HL-60 (cell line): Measurements from ENCODE around the gene USP47.

Source experiments
- CTCF ChIP-seq: IDR thresholded peaks from one replicate; pipeline ENCODE4 v1.5.1; 2011; ENCODE audit warnings: low read length, control low read depth, inconsistent platforms; ENCODE audit not compliant: insufficient read depth
- POLR2AphosphoS5 ChIP-seq: IDR thresholded peaks from 2 replicates; pipeline ENCODE4 v1.6.1; 2012; ENCODE audit warnings: low read depth
- SPI1 ChIP-seq: IDR thresholded peaks from 2 replicates; pipeline ENCODE4 v1.6.1; 2012; ENCODE audit warnings: low read depth, mild to moderate bottlenecking, borderline replicate concordance
- TF ChIP-seq, protein P1 (sequence below): IDR thresholded peaks from 2 replicates; pipeline ENCODE4 v1.6.1; 2012; ENCODE audit warnings: low read depth; ENCODE audit not compliant: insufficient replicate concordance

DNA sequence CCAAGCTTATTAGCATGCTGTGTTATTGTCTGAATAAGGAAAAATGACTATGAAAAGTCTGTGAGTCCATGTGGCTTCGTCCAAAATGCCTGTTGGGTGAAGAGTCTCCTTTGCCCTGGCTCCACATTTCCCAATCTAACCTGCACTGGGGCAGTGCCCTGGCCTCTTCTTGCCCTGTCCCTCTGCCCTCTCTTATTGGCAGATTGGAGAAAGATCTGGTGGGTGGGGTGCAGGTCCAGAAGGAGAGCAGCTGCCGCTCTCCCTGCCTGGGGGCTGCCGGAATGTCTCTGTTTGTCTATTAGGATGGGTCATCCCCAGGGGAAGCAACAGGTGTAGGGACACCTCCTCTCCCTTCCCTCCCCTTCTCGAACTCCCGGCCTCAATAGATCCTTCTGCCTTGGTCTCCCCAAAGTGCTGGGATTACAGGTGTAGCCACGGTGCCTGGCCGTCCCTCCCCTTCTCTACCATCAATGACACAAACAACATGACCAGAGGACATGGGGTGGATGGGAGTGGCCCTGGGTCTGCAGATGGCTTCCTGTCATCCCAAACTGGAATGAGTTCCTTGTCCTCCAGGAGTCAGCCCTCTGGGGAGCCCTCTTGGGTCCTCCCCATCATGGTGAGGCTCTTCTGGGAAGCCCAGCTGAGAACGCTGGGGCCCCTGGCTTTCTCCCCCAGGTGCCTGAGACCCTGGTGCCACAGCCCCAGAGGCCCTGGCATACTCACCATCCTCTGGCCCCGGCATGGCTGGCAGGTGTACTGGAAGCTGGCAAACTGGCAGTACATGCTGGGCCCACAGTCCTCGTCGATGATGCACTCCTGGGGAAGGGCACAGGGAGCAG lies 126.1 kb downstream of the USP47 start:
- TF ChIP-seq CTCF (no peak), POLR2AphosphoS5 (no peak), SPI1 (no peak)
- TF ChIP-seq, protein P1, sequence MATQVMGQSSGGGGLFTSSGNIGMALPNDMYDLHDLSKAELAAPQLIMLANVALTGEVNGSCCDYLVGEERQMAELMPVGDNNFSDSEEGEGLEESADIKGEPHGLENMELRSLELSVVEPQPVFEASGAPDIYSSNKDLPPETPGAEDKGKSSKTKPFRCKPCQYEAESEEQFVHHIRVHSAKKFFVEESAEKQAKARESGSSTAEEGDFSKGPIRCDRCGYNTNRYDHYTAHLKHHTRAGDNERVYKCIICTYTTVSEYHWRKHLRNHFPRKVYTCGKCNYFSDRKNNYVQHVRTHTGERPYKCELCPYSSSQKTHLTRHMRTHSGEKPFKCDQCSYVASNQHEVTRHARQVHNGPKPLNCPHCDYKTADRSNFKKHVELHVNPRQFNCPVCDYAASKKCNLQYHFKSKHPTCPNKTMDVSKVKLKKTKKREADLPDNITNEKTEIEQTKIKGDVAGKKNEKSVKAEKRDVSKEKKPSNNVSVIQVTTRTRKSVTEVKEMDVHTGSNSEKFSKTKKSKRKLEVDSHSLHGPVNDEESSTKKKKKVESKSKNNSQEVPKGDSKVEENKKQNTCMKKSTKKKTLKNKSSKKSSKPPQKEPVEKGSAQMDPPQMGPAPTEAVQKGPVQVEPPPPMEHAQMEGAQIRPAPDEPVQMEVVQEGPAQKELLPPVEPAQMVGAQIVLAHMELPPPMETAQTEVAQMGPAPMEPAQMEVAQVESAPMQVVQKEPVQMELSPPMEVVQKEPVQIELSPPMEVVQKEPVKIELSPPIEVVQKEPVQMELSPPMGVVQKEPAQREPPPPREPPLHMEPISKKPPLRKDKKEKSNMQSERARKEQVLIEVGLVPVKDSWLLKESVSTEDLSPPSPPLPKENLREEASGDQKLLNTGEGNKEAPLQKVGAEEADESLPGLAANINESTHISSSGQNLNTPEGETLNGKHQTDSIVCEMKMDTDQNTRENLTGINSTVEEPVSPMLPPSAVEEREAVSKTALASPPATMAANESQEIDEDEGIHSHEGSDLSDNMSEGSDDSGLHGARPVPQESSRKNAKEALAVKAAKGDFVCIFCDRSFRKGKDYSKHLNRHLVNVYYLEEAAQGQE = no peak
